Trophoblast cell (in vitro differentiated cells and primary cell): ENCODE data around the gene MYO10.

ENCODE experiments used
- DNase-seq, 2 donors: peaks; one replicate each; pipeline ENCODE4 v3.0.0-alpha.2; 2016
- H2AFZ ChIP-seq: 2 replicates; pipeline ENCODE4 v1.6.1; 2013; ENCODE audit warnings: low read length, moderate library complexity, mild to moderate bottlenecking; ENCODE audit not compliant: insufficient read depth, poor library complexity
- H2AK5ac ChIP-seq: 2 replicates; pipeline ENCODE4 v1.6.1; 2013; ENCODE audit warnings: mild to moderate bottlenecking, low read length
- H2BK120ac ChIP-seq: 2 replicates; pipeline ENCODE4 v1.6.1; 2013; ENCODE audit warnings: low read length, mild to moderate bottlenecking, moderate library complexity; ENCODE audit not compliant: insufficient read depth, poor library complexity
- H2BK12ac ChIP-seq: 2 replicates; pipeline ENCODE4 v1.6.1; 2013; ENCODE audit warnings: mild to moderate bottlenecking, low read length, moderate library complexity
- H2BK5ac ChIP-seq: 2 replicates; pipeline ENCODE4 v1.6.1; 2013; ENCODE audit warnings: low read length, low read depth, moderate library complexity, mild to moderate bottlenecking; ENCODE audit not compliant: poor library complexity
- H3K14ac ChIP-seq: 2 replicates; pipeline ENCODE4 v1.6.1; 2013; ENCODE audit warnings: mild to moderate bottlenecking, low read length
- H3K18ac ChIP-seq: 2 replicates; pipeline ENCODE4 v1.6.1; 2013; ENCODE audit warnings: mild to moderate bottlenecking, low read length
- H3K23ac ChIP-seq: 2 replicates; pipeline ENCODE4 v1.6.1; 2013; ENCODE audit warnings: low read length
- H3K27ac ChIP-seq: 2 replicates; pipeline ENCODE4 v1.5.1; 2013; ENCODE audit warnings: low read depth, mild to moderate bottlenecking, inconsistent platforms, low read length, moderate library complexity
- H3K27me3 ChIP-seq: 2 replicates; pipeline ENCODE4 v1.6.1; 2013; ENCODE audit warnings: inconsistent platforms, mild to moderate bottlenecking, low read length, moderate library complexity; ENCODE audit not compliant: insufficient read depth
- H3K36me3 ChIP-seq, 2 experiments: 1 replicate in 1 of 2; 2 replicates in 1 of 2; pipeline ENCODE4 v1.6.1; 2013; ENCODE audit warnings: low read length in 2 of 2, mild to moderate bottlenecking in 2 of 2, moderate library complexity in 1 of 2; ENCODE audit not compliant: insufficient read depth in 2 of 2, control insufficient read depth in 1 of 2
- H3K4ac ChIP-seq: 2 replicates; pipeline ENCODE4 v1.6.1; 2013; ENCODE audit warnings: low read depth, mild to moderate bottlenecking, low read length, moderate library complexity
- H3K4me1 ChIP-seq, 2 experiments: 1 replicate in 1 of 2; 2 replicates in 1 of 2; pipeline ENCODE4 v1.6.1; 2013; ENCODE audit warnings: low read length in 2 of 2, mild to moderate bottlenecking in 2 of 2, moderate library complexity in 1 of 2; ENCODE audit not compliant: insufficient read depth in 2 of 2, control insufficient read depth in 1 of 2
- H3K4me2 ChIP-seq: 2 replicates; pipeline ENCODE4 v1.6.1; 2013; ENCODE audit warnings: inconsistent platforms, mild to moderate bottlenecking, low read length, moderate library complexity
- H3K4me3 ChIP-seq: 2 replicates; pipeline ENCODE4 v1.5.1; 2013; ENCODE audit warnings: mild to moderate bottlenecking, low read depth, low read length, inconsistent platforms
- H3K79me1 ChIP-seq: one replicate; pipeline ENCODE4 v1.6.1; 2013; ENCODE audit warnings: low read length
- H3K79me2 ChIP-seq: 2 replicates; pipeline ENCODE4 v1.6.1; 2013; ENCODE audit warnings: low read length, mild to moderate bottlenecking; ENCODE audit not compliant: control insufficient read depth, insufficient read depth, poor library complexity
- H3K9ac ChIP-seq: 2 replicates; pipeline ENCODE4 v1.6.1; 2013; ENCODE audit warnings: mild to moderate bottlenecking, low read length
- H3K9me3 ChIP-seq: 2 replicates; pipeline ENCODE4 v1.6.1; 2013; ENCODE audit warnings: low read depth, mild to moderate bottlenecking, control low read depth, inconsistent platforms, low read length; ENCODE audit not compliant: insufficient read depth
- H4K12ac ChIP-seq: 2 replicates; pipeline ENCODE4 v1.6.1; 2013; ENCODE audit warnings: low read depth, mild to moderate bottlenecking, low read length, moderate library complexity
- H4K8ac ChIP-seq: 2 replicates; pipeline ENCODE4 v1.6.1; 2013; ENCODE audit warnings: low read depth, mild to moderate bottlenecking, low read length, moderate library complexity
- H4K91ac ChIP-seq: one replicate; pipeline ENCODE4 v1.6.1; 2013; ENCODE audit warnings: low read depth, mild to moderate bottlenecking, low read length, moderate library complexity
- WGBS: extraction: QIAGEN DNeasy Blood & Tissue Kit; methylation state at CpG from one replicate; pipeline ENCODE4 v1.1.7; 2013; ENCODE audit warnings: missing lambda C conversion rate; ENCODE audit not compliant: insufficient read length, insufficient coverage; ENCODE audit errors: extremely low coverage; 5-methylcytosine and 5-hydroxymethylcytosine counted together

Gene MYO10

GRCh38 chr5:16866795-16867576, 69.1 kb downstream of the MYO10 start:
- H3K4ac ChIP-seq, result no peak overlapping the region
- H3K9ac ChIP-seq, result no peak overlapping the region
- peak; percentile 88 to 95 for DNase-seq
- no peak overlapping the region for H2BK120ac ChIP-seq
- no peak overlapping the region for H2AFZ ChIP-seq
- no peak overlapping the region for H2AK5ac ChIP-seq
- H3K23ac ChIP-seq, result no peak overlapping the region
- peaks cover 14 to 18% of the 10 kb centered on the region in 2 experiments for H3K4me1 ChIP-seq
- H3K9me3 ChIP-seq, result peaks cover 1% of the 10 kb centered on the region
- no peaks in the 10 kb centered on the region for H3K79me2 ChIP-seq
- H4K12ac ChIP-seq, result no peak overlapping the region
- H4K91ac ChIP-seq, result no peak overlapping the region
- no peak overlapping the region for H2BK5ac ChIP-seq
- no peak overlapping the region for H3K27ac ChIP-seq
- peak overlapping the region; percentile 33 for H3K18ac ChIP-seq
- no peak overlapping the region for H3K14ac ChIP-seq
- no peak overlapping the region for H4K8ac ChIP-seq
- H3K27me3 ChIP-seq, result no peaks in the 10 kb centered on the region
- no peak overlapping the region for H3K4me2 ChIP-seq
- H3K36me3 ChIP-seq, result no peaks in the 10 kb centered on the region
- no peak overlapping the region for H2BK12ac ChIP-seq
- no peaks in the 10 kb centered on the region for H3K79me1 ChIP-seq
- WGBS, result no CpG with 5 or more reads among the region's 17 CpGs
- no peak overlapping the region for H3K4me3 ChIP-seq

GRCh38 chr5:16866273-16866672, 69.8 kb downstream of the MYO10 start:
- no peak overlapping the region for H3K18ac ChIP-seq
- H2BK12ac ChIP-seq, result no peak overlapping the region
- no CpG with 5 or more reads among the region's 4 CpGs for WGBS
- DNase-seq, result peak in 1 of 2 donors; percentile 27
- no peak overlapping the region for H4K91ac ChIP-seq
- H3K27me3 ChIP-seq, result no peaks in the 10 kb centered on the region
- no peaks in the 10 kb centered on the region for H3K79me1 ChIP-seq
- H3K9me3 ChIP-seq, result no peaks in the 10 kb centered on the region
- H3K9ac ChIP-seq, result no peak overlapping the region
- no peak overlapping the region for H3K23ac ChIP-seq
- no peak overlapping the region for H2AK5ac ChIP-seq
- H4K12ac ChIP-seq, result no peak overlapping the region
- H4K8ac ChIP-seq, result no peak overlapping the region
- H3K79me2 ChIP-seq, result no peaks in the 10 kb centered on the region
- no peak overlapping the region for H3K4me2 ChIP-seq
- H3K4ac ChIP-seq, result no peak overlapping the region
- H3K36me3 ChIP-seq, result no peaks in the 10 kb centered on the region
- no peak overlapping the region for H3K4me3 ChIP-seq
- no peak overlapping the region for H3K27ac ChIP-seq
- H2BK5ac ChIP-seq, result no peak overlapping the region
- H3K4me1 ChIP-seq, result peaks cover 14 to 18% of the 10 kb centered on the region in 2 experiments
- H2AFZ ChIP-seq, result no peak overlapping the region
- no peak overlapping the region for H3K14ac ChIP-seq
- no peak overlapping the region for H2BK120ac ChIP-seq

- Histone ChIP-seq H2AFZ (no peak overlapping the region), H3K23ac (no peak overlapping the region), H3K79me1 (no peaks in the 10 kb centered on the region), H4K91ac (no peak overlapping the region), H3K27me3 (no peaks in the 10 kb centered on the region), H2AK5ac (no peak overlapping the region), H4K8ac (no peak overlapping the region), H2BK12ac (no peak overlapping the region), H3K4me1 (peaks cover 14 to 18% of the 10 kb centered on the region in 2 experiments), H3K9me3 (no peaks in the 10 kb centered on the region), H2BK5ac (no peak overlapping the region), H3K27ac (no peak overlapping the region), H3K14ac (no peak overlapping the region), H3K4me3 (no peak overlapping the region), H3K36me3 (no peaks in the 10 kb centered on the region), H2BK120ac (no peak overlapping the region), H3K18ac (no peak overlapping the region), H3K4ac (no peak overlapping the region), H4K12ac (no peak overlapping the region), H3K4me2 (no peak overlapping the region), H3K79me2 (no peaks in the 10 kb centered on the region), H3K9ac (no peak overlapping the region)
- no CpG with 5 or more reads among the region's 8 CpGs for WGBS
- DNase-seq, result no peak
These were observed 70.9 kb downstream of the MYO10 start for GRCh38 chr5:16865151-16865550.

- Histone ChIP-seq H3K18ac (no peak overlapping the region), H3K27ac (no peak overlapping the region), H3K4me3 (no peak overlapping the region), H4K8ac (no peak overlapping the region), H3K4me2 (no peak overlapping the region), H3K23ac (no peak overlapping the region), H4K12ac (no peak overlapping the region), H3K79me2 (no peaks in the 10 kb centered on the region), H2BK120ac (no peak overlapping the region), H3K9ac (no peak overlapping the region), H2AK5ac (no peak overlapping the region), H3K9me3 (no peaks in the 10 kb centered on the region), H2BK12ac (no peak overlapping the region), H2BK5ac (no peak overlapping the region), H2AFZ (no peak overlapping the region), H3K4me1 (peaks cover 14 to 18% of the 10 kb centered on the region in 2 experiments), H4K91ac (no peak overlapping the region), H3K36me3 (no peaks in the 10 kb centered on the region), H3K4ac (no peak overlapping the region), H3K27me3 (no peaks in the 10 kb centered on the region), H3K14ac (no peak overlapping the region), H3K79me1 (no peaks in the 10 kb centered on the region)
- no CpG with 5 or more reads among the region's 4 CpGs for WGBS
- no peak for DNase-seq
These were observed 71.4 kb downstream of the MYO10 start for GRCh38 chr5:16864631-16865131.
